ENCODE measurements around the gene ALDH3A2. TPM values are rescaled to one million over a fixed set of nuclear protein-coding genes. Genes with fewer than 3 reads are reported as not detected.
"Not testable (repeated sequence)": the region's sequence is repeated elsewhere in the genome, so short reads cannot be mapped to it uniquely, and the experiment has no call there.

Gene ALDH3A2
- total RNA-seq, 1 donor from 2014 or later, result 30.9 TPM

DNA sequence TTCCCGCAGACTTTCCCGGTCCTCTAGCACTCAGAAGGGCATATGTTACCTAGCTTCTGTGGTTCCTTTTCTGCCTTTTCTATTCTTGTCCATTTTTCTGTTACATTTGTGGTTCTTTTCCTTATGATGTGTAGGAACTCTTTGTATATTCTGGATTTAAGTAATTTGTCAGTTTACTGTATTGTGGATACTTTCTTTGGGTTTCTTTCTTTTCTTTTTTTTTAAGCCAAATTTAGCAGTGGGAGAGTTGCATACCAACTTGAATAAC is 657 bp downstream of the ALDH3A2 start:
- intact Hi-C loops (cut with micrococcal nuclease), result loop anchor here (2.0 kb wide), 1 partner anchor 224 kb away; no protein-coding TSS in a partner anchor

GRCh38 chr17:19650826-19651225 is 2.3 kb downstream of the ALDH3A2 start:
- intact Hi-C loops (cut with micrococcal nuclease), result no loop called here

DNA sequence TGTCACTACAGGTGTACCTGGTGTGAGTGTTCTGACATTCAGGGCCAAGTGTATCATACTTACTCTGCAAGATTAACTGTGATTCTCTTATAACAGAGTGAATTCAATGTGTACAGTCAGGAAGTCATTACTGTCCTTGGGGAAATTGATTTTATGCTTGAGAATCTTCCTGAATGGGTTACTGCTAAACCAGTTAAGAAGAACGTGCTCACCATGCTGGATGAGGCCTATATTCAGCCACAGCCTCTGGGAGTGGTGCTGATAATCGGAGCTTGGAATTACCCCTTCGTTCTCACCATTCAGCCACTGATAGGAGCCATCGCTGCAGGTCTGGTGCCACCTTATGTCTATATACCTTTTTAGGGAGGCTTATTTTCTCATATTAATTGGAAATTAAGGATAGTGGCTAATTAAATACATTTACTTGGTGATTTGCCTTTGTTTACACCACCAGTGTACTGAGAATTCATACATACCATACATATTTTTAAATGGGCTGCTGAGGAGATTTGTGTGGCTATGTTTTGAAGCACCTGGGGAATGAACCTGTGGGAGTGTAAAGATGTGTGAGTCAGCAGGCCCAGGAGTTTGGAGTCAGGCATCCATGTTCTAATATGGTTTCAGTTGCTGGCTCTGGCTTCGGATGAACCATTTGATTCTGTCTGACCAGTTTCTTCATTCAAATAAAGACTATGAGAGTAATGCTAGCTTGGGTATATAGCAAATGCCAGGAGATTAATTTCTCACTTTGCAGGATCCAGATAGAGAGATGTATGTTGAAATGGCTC is 3.1 kb downstream of the ALDH3A2 start:
- intact Hi-C loops (cut with micrococcal nuclease), result no loop called here

DNA sequence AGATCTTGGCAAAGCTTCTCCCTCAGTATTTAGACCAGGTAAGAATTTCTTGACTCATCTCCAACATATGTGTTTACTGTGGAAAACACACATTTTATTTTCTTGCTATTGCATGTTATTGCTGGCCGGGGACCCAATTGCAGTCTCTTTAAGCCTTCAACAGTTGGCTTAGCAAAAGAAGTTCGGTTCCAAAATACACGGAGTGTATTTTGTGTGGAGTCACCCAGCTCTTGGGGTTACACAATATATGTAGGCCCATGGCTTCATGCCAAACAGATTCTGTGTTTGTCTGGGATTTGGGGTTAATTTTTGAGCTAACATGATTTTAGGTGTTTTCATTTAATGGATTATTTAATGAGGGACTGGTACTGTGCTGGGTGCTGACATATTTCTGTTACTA is 4.0 kb downstream of the ALDH3A2 start:
- intact Hi-C loops (cut with micrococcal nuclease), result no loop called here

DNA sequence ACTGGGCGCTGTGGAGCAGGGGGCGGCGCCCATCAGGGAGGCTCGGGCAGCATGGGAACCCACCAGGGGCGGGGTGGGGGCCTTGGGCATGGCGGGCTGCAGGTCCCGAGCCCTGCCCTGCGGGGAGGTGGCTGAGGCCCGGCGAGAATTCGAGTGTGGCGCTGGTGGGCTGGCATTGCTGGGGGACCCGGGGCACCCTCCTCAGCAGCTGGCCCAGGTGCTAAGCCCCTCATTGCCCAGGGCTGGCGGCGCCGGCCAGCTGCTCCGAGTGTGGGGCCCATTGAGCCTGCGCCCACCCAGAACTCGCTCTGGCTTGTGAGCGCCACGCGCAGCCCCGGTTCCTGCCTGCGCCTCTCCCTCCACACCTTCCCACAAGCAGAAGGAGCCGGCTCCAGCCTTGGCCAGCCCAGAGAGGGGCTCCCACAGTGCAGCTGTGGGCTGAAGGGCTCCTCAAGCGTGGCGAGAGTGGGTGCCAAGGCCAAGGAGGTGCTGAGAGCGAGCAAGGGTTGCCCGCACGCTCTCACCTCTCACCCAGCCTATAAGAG is 5.9 kb downstream of the ALDH3A2 start:
- intact Hi-C loops (cut with micrococcal nuclease), result no loop called here

GRCh38 chr17:19654896-19655295 is 6.3 kb downstream of the ALDH3A2 start:
- intact Hi-C loops (cut with micrococcal nuclease), result no loop called here

DNA sequence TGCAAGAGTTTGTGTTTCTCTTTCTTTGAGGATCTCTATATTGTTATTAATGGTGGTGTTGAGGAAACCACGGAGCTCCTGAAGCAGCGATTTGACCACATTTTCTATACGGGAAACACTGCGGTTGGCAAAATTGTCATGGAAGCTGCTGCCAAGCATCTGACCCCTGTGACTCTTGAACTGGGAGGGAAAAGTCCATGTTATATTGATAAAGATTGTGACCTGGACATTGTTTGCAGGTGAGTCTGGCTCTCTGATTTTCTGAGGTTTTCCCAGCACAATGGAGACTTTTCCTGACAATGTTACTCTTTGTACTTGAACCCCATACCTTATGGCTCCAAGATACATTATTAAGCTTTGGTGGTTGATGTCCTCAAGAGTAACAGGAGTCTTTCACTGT is 7.8 kb downstream of the ALDH3A2 start:
- intact Hi-C loops (cut with micrococcal nuclease), result no loop called here

DNA sequence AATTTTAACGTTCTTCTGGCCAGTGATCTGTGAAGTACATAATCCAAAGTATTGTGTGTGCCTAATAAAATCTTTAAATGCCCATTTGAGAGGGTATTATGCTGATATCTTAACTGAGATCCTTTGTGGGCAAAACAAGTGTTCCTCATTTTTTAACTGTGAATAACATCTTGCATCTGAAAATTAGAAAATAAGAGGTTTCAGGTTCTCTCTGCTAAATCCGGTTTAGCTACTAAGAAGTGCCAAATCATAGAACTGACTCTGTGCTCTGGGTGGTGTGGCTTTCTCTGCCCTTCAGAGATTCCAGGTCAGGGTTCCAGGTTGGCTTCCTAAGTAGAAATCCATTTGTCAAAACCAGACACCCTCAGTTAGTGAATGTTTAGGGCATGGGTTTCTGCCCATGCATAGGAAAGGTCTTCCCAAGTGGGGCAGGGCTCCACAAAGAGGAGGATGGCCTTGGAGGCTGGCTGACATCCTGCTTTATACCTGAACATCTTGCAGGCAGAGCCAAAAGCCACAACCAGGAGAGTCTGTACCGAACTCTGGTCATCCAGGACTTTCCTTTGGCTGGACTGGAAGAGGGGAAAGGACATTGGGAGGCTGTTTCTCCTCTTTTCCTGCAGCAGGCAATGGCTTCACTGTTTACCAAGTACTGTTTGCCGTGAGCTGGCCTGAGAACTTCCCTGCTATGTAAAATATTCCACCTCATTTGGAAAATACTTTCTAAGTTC is 8.5 kb downstream of the ALDH3A2 start:
- intact Hi-C loops (cut with micrococcal nuclease), result no loop called here

- intact Hi-C loops (cut with micrococcal nuclease), result no loop called here
Measured at GRCh38 chr17:19659366-19660177, 11.0 kb downstream of the ALDH3A2 start.

DNA sequence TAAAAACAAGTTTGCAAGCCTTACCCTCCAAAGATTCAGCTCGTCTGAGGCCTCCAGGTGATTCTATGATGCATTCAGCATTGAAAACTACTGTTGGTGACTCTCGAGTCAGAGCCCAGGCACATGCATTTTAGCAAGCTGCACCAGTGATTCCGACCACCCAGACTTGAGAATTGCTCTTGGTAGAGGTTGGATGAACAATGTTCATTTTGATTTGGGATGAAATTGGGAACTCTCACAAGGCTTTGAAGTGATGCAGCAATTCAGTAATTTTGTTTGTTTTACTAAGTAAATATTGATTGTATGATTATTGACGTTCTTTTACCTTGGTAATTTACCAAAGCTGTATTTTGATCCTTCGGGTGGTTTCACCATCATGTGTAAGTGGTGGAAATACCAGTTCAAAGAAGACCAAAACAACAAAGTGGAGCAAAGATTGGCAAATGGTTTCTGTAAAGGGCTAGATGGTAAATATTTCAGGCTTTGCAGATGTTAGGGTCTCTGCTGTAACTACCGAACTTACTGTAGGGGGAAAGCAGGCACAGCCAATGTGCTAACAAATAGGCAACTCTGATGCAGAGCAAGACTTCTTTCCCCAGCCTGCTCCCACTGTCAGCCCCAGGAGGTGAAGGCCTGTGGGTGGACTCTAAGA is 11.8 kb downstream of the ALDH3A2 start:
- intact Hi-C loops (cut with micrococcal nuclease), result no loop called here

- intact Hi-C loops (cut with micrococcal nuclease), result no loop called here
Measured at GRCh38 chr17:19661121-19661520, 12.6 kb downstream of the ALDH3A2 start.

DNA sequence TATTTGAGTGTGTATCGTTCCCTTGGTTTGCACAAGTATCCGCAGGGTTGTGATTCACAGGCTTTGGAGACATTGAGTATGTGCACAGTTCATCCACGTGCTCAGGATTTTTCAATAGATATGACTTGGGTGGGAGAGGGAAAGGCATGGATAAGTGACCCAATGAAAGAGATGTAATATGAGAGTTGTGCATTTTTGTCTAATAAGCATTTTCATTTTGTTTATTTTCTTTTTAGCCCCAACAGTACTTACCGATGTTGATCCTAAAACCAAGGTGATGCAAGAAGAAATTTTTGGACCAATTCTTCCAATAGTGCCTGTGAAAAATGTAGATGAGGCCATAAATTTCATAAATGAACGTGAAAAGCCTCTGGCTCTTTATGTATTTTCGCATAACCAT is 14.5 kb downstream of the ALDH3A2 start:
- intact Hi-C loops (cut with micrococcal nuclease), result no loop called here

- intact Hi-C loops (cut with micrococcal nuclease), result no loop called here
Measured at GRCh38 chr17:19664136-19664820, 15.7 kb downstream of the ALDH3A2 start.

GRCh38 chr17:19664821-19665181 is 16.2 kb downstream of the ALDH3A2 start:
- intact Hi-C loops (cut with micrococcal nuclease), result no loop called here

- intact Hi-C loops (cut with micrococcal nuclease), result not testable (repeated sequence)
Measured at GRCh38 chr17:19669680-19670079, 21.1 kb downstream of the ALDH3A2 start.

DNA sequence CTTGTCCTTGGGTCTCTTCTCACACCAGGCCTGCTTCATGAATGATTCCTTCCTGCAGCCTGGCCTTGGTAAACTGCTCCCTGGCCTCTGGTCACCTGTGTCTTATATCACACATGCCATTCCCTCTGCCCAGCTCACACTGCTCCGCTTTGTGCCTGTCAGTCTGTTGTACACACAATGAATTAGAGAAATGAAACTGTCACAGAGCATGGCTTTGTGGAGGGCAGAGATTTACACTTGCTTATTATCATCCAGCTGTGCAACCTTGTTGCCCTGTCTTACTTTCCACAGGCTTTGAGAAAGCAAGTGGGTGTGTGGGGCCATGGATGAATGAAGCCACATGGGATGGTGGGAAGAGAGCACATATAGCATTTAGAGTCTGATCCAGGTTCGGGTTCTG is 22.4 kb downstream of the ALDH3A2 start:
- intact Hi-C loops (cut with micrococcal nuclease), result no loop called here

DNA sequence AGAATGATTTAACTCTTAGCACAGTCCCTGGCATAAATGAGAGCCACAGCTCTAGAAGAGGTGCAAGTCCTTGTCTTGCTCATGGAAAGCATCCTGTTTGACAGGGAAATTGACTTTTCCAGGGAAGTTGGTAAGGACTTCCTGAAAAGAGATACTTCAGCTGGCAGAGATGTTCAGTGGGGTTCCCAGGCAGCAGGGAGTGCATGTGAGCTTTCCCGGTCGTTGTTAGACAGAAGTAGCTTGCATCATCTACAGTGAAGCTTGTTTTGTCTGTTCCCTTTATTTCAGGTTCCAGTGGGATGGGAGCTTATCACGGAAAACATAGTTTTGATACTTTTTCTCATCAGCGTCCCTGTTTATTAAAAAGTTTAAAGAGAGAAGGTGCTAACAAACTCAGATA is 22.9 kb downstream of the ALDH3A2 start:
- intact Hi-C loops (cut with micrococcal nuclease), result no loop called here

GRCh38 chr17:19672009-19672750 is 23.6 kb downstream of the ALDH3A2 start:
- intact Hi-C loops (cut with micrococcal nuclease), result no loop called here

DNA sequence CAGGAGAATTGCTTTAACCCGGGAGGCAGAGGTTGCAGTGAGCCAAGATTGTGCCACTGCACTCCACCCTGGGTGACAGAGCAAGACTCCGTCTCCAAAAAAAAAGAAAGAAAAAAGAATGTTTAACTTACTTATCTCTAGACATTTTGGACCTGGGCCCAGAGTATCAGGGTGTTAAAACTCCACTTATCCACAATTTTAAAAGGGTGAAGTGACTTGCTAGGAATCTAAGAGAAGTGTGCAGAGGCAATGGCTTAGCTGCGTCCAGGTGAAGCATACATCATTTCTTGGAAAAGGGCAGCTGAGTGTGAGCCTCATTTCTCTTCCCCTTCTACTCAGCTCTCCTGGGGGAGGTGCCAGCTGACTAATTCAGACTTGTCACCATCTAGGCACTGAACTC is 25.1 kb downstream of the ALDH3A2 start:
- intact Hi-C loops (cut with micrococcal nuclease), result no loop called here

DNA sequence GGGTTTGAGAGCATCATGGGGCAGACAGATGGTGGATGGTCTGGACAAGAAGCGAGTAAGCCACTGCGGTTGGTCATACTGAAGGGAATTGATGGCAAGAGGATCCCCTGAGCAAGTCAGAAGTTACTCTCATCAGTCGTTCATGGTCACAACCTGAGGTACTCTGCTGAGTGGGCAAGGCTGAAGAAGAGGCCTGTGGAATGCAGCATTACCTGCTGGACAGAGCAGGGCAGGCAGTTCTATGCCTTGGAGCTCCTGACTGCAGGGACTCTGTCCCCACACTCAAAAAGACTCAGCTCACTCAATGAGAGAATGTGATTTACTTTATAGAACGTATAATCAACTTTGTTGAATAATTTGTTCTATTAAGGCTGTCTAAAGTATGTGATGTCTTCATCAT is 28.3 kb downstream of the ALDH3A2 start:
- intact Hi-C loops (cut with micrococcal nuclease), result no loop called here

Data from T-helper 1 cell treated with Interleukin-12 subunit alpha and Interleukin-12 subunit beta and Interleukin-4 antibody, amounts not matched to agents 30 ng/mL and 1 ng/mL, for 36 hours (primary cell).